GM21515 (cell line): ENCODE measurements around the gene SEMA6A.
"Not testable (repeated sequence)": the region's sequence is repeated elsewhere in the genome, so short reads cannot be mapped to it uniquely, and the experiment has no call there.

Experiments used
- ATAC-seq: cut with Tn5 transposase; IDR thresholded peaks from one replicate; pipeline ENCODE4 v1.9.1; 2021; ENCODE audit not compliant: unreplicated experiment

The SEMA6A gene

GRCh38 chr5:116524966-116525365, 49.7 kb downstream of the SEMA6A start:
- ATAC-seq: no peak

- ATAC-seq: no peak
These were observed 50.3 kb downstream of the SEMA6A start for GRCh38 chr5:116524051-116524904.

GRCh38 chr5:116523182-116523581, 51.4 kb downstream of the SEMA6A start:
- ATAC-seq: not testable (repeated sequence)

GRCh38 chr5:116522356-116523136, 52.1 kb downstream of the SEMA6A start:
- ATAC-seq: no peak

GRCh38 chr5:116521173-116521872, 53.3 kb downstream of the SEMA6A start:
- peak; percentile 45 for ATAC-seq

- ATAC-seq: peak; percentile 2
These were observed 53.9 kb downstream of the SEMA6A start for GRCh38 chr5:116520771-116521170.

- ATAC-seq: no peak
These were observed 56.2 kb downstream of the SEMA6A start for GRCh38 chr5:116518423-116518822.

GRCh38 chr5:116517488-116517887, 57.1 kb downstream of the SEMA6A start:
- ATAC-seq: no peak

GRCh38 chr5:116516021-116516420, 58.6 kb downstream of the SEMA6A start:
- ATAC-seq: no peak

- no peak for ATAC-seq
These were observed 60.1 kb downstream of the SEMA6A start for GRCh38 chr5:116514421-116514970.

- ATAC-seq: no peak
These were observed 64.1 kb downstream of the SEMA6A start for GRCh38 chr5:116510517-116510916.

GRCh38 chr5:116509483-116510244, 65.0 kb downstream of the SEMA6A start:
- ATAC-seq: no peak

GRCh38 chr5:116508835-116509234, 65.8 kb downstream of the SEMA6A start:
- ATAC-seq: no peak

GRCh38 chr5:116507941-116508655, 66.5 kb downstream of the SEMA6A start:
- ATAC-seq: no peak

GRCh38 chr5:116507051-116507537, 67.5 kb downstream of the SEMA6A start:
- ATAC-seq: no peak

GRCh38 chr5:116506488-116506887, 68.1 kb downstream of the SEMA6A start:
- ATAC-seq: no peak

- ATAC-seq: no peak
These were observed 69.9 kb downstream of the SEMA6A start for GRCh38 chr5:116504593-116505166.

GRCh38 chr5:116502616-116503015, 72.0 kb downstream of the SEMA6A start:
- no peak for ATAC-seq

- ATAC-seq: no peak
These were observed 72.5 kb downstream of the SEMA6A start for GRCh38 chr5:116502138-116502537.
